NCI-H187 treated with DMSO at 0.1 percent for 48 hours (cell line): ENCODE measurements around the gene XIRP2.
A peak's percentile ranks its signal among the peaks of the same experiment; 100 is the strongest.

Source experiments
- DNase-seq: peaks from one replicate; lab custom pipeline; 2025; lab: John Stamatoyannopoulos, UW

The XIRP2 gene

DNA sequence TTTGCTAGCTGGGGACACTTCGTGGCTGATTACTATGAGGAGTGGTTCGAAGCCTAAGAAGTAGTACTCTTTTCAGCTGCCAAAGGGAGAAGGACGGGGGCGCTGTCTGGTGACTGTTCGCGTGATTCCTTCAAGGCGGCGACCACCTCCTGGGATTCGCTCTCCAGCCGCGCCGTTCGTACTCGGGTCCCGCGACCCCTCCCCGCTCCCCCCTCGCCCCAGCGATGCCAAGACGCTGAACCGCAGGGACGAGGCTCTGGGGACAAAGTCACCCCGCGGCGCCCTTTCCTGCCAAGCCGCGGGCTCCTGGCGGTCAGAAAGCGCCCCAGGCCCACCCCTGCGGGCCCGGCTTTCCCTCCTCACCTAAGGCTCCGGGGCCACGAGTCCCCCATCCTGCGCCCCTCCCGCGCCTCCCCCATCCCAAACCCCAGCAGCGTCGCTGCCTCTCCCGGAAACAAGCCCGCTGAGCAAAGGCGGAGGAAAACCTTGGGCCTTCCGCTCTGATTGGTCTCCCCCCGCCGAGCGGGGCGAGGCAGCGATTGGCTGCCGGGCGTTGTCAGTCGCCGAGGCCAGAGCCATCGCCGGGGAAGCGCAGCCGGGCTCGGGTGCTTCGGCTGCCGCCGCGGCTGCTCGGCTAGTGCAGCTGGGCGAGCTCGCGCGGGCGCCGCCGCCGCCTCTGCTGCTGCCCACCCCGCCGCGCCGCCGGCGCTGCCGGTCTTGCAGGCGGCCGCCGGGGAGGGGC lies 404.3 kb downstream of the XIRP2 start, which contains the start of gene B3GALT1:
Gene B3GALT1, plus strand, starts transcription at position 572 of the 742 bp plus-strand sequence.
- DNase-seq: peak; percentile 13

DNA sequence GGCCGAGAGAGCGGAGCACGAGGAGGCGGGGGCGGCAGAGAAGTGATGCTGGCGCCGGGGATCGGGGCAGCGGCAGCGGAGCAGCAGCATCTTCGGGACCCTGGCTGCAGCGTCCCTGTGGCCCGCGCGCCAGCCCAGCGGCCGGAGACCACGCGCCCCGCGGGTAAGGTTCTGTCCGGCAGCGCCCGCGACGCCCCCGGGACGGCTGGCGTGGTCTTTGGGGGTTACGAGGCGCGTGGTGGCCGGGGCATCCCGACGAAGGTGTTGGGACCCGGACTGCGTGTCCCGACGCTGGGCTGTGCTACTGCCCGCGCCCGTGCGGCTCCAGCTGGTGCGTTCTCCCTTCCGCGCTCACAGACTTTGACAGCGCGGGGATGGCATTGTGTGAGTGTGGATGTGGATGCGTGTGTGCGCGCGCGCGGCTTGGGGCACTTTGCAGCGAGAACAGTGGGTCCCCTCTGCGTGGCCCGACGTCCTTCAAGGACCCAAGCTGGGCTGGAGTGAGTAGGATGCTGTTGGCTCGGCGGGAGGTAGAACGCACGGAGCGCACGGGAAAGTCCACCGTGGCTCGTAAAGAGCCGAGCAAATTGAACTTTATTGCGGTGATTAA lies 405.0 kb downstream of the XIRP2 start:
- DNase-seq: no peak

DNA sequence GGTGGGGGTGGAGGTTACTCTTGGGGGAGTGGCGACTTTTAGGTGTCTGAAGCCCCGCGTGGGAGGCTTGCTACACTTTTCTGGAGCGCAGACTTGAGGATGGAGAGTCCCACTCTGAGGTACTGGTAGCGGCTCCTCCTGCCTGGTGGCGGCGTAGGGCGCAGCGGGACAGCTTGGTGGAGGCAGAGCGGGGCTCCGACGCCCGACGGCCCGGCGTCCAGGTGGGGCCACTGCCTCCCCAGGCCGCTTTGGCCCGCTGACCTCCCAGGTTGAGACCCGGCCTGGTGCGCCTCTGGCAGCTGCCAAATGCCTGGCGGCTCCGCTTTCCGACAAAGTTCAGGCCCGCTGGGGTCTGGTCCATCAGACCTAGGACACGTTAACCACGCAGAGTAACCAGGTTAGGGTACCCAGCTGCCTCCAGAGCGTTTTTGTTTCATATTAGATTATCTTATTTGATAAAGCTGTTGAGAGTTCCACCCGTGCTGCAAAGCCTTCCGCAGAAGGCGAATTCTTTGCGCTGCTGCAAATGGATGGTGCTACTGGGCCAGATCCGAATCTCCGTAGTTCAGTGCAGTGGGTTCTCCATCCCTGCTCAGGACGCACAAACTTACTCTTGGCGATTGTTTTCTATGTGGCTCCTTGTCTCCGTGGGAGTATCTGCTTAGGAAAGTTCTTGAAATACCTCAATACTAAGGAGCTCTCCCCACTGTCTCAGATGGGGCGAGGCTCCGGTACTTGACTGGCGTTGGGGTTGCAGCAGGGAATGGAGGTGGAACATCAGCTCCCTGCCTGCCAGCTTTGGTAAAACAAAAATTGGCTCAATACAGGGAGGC lies 405.9 kb downstream of the XIRP2 start:
- no peak for DNase-seq

GRCh38 chr2:167294776-167295140 lies 406.5 kb downstream of the XIRP2 start:
- no peak for DNase-seq

DNA sequence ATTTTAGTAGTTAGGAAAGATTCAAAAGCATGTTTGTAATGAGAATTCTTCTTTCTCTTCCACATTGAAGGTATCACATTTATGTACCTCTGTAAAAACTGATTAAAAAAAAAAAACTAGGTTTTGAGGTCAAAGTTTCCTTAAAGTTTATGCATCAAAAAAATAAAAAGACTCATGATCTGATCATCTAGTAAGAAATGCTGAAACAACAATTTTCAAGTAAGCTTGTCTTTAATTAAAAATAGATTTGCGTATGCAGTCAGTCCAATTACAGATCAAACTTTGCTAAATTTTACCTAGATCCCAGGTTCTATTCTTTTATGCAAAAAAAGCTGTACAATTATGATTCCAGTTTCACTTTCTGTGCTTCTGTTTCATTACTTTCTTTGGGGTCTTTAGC lies 409.0 kb downstream of the XIRP2 start:
- no peak for DNase-seq

DNA sequence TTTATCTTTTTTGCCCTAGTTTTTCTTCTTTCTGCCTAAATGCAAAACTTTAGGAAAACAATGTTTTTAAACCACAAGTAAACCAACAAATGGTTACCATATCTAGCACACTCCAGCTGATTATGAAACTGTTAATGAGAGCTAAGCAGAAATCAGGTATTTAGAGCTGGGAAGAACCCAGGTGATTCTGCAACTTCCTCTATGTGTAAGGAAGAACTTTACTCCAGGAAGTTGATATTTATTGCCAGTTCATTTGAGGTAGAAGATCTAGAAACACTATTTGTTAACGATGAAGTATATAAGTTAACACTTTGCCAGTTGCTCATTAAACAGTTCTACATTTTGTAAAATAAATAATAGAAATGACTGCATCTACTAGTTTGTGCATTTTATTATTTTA lies 409.7 kb downstream of the XIRP2 start:
- no peak for DNase-seq
